ENCODE results near the gene PRRC2A.

- TF ChIP-seq, protein P1, sequence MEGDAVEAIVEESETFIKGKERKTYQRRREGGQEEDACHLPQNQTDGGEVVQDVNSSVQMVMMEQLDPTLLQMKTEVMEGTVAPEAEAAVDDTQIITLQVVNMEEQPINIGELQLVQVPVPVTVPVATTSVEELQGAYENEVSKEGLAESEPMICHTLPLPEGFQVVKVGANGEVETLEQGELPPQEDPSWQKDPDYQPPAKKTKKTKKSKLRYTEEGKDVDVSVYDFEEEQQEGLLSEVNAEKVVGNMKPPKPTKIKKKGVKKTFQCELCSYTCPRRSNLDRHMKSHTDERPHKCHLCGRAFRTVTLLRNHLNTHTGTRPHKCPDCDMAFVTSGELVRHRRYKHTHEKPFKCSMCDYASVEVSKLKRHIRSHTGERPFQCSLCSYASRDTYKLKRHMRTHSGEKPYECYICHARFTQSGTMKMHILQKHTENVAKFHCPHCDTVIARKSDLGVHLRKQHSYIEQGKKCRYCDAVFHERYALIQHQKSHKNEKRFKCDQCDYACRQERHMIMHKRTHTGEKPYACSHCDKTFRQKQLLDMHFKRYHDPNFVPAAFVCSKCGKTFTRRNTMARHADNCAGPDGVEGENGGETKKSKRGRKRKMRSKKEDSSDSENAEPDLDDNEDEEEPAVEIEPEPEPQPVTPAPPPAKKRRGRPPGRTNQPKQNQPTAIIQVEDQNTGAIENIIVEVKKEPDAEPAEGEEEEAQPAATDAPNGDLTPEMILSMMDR (IDR thresholded peaks at IDR 0.05), result no peak
- TF ChIP-seq POLR2A (IDR thresholded peaks at IDR 0.05), result no peak
These were observed 8.5 kb downstream of the PRRC2A start for GRCh38 chr6:31629014-31629413.
